Activated CD4-positive, alpha-beta T cell treated with anti-CD3 and anti-CD28 coated beads, Interleukin-2, Interleukin-6, amounts not matched to agents 100 ng/mL and 50 ng/mL, durations not matched to agents 16 hours and 8 hours (primary cell): Measurements from ENCODE around the gene PKLR.
A peak's percentile ranks its signal among the peaks of the same experiment; 100 is the strongest.

Experiments
- DNase-seq: peaks from one replicate; pipeline ENCODE4 v3.0.0-alpha.2; 2020

Gene PKLR

DNA sequence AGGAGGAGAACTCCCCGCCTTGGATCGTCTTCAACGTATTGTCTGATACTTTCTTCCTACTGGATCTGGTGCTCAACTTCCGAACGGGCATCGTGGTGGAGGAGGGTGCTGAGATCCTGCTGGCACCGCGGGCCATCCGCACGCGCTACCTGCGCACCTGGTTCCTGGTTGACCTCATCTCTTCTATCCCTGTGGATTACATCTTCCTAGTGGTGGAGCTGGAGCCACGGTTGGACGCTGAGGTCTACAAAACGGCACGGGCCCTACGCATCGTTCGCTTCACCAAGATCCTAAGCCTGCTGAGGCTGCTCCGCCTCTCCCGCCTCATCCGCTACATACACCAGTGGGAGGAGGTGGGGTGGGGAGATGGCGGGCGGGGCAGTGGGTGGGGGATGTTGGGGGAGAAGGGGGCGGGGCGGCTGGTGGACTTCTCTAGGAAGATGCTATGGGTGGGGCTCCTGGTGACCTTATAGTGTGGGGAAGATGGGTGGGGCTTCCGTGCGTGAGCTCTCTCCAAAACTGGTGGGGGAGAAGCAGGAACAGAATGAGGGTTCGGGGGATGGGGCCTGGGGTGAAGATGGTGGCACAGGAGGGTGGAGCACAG, 18.6 kb downstream of the PKLR start:
- no peak for DNase-seq

DNA sequence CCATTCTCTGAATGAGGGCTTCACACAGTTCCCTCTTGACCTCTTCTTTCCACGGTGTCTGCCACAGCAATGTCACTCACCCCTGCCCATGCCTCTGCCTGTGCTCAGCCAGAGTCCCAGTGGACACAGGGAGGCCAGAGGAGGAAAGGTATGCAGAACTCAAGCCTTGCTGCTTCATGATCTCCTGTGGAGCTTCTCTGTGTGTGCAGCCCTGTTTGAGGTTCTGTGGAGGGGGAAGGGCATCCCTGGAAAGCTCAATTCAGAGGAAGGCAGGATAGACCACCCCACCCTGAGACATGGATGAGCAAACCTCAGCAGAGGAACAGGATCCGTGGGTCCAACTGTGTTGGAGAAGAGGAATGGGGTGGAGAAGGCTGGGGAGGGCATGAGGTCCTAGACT, 22.0 kb downstream of the PKLR start:
- no peak for DNase-seq

DNA sequence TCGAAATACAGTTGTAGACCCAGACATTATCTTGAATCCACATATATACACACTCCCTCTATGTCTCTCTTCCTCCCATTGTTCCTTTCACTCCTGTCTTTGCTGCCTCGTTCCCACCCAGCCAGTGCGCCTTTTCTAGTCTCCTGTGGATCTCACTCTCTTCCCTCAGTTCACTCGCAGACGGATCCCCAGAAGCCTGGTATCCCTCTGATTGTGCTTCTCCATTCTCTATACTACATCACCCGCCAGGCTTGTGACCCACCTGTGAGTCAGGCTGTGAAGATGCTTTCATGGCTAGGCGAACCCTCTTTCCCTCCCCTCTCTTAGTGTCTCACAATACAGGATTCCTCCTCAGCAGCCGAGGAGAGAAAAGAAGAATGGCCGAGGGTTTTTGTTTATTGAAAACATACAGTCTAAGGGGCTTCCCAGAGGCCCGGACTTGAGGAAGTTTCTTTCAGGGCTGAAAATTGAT, 22.5 kb downstream of the PKLR start:
- DNase-seq = no peak

GRCh38 chr1:155277902-155278688, 23.1 kb downstream of the PKLR start:
- DNase-seq = peak; percentile 57

GRCh38 chr1:155277070-155277901, 24.0 kb downstream of the PKLR start, which contains the start of gene HCN3:
TSS of gene HCN3 (plus strand) at chr1:155277463. CDS start at chr1:155277591, 128 bp downstream.
- DNase-seq = peak; percentile 97

DNA sequence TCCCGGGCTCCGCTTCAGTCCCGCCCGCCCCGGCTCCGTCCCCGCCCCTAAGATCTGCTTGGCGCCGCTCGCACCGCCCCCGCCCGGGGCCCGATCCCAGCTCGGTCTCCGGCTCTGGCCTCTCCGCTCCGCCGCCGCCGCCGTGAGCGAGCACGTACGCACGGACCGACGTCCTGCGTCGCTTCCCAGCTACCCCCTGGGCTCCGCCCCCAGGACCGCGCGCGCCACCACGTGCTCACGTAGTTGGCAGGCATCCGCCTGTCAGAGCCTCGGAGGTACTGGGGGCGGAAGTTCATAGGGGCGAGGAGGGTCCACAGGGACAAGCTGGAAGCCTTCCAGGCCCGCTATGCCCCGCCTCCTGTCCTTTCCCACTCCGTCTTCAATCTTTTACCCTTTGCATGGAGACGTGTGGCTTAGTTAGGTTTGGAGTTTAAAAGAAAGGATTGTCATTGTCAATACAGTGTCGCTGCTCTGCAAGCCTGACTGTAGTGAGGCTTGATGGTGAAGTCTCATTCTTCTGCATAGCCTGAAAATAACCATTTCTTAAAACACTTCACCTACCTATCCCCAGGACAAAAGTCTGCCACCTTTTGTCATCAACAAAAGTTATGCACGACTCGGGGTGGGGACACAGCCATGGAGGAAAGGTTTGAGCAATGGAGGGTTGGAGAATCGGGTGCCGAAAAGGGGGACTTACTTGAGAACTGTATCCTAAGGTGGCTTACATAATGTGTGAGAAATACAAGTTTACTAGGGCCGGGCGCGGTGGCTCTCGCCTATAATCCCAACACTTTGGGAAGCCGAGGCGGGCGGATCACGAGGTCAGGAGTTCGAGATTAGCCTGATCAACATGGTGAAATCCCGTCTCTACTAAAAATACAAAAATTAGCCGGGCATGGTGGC, 27.6 kb downstream of the PKLR start, which contains the start of gene CLK2:
Gene CLK2 (minus strand): TSS at position 162 of the 903 bp plus-strand sequence. CDS start 2,527 bp downstream, outside the sequence.
- DNase-seq = peak; percentile 98

GRCh38 chr1:155272466-155273342, 28.5 kb downstream of the PKLR start:
- no peak for DNase-seq

GRCh38 chr1:155269381-155269780, 31.9 kb downstream of the PKLR start:
- DNase-seq = no peak

DNA sequence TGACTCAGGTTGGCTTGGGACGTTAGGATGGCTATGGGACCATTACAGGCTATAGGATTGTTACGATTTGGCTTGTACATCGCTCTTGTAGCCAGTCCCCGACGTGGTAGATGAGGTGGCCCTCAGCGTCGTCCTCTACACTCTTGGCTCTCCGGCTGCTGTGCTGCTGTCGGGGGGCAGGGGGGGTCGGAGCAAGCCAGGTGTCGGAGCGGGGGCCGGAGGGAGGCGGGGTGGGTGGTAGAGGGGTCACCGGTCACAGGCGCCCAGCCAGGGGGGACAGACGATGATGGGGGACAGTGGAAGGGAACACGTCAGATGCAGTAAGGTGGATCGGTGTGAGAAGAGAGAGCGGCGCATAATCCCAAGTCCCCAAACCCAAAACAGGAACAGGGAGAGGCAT, 32.6 kb downstream of the PKLR start:
- DNase-seq = no peak

GRCh38 chr1:155267373-155267772, 33.9 kb downstream of the PKLR start:
- DNase-seq = no peak

DNA sequence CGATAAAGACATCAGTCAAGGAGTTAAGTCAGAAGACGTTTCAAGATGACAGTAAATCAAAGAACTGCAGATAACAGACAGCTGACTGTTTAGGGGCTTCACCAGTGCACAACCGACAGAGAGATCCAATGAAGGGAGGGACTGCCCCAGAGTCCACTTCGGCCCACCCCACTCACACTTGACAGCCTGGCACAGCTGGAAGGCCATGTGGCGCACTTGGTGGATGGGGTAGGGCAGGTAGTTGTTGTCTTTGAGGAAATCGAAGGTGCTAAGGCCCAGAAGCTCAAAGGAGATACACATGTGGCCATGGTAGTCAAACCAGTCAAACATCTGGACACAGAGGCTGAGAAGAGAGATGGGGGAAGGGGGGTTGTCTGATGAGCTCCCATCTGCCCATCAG, 34.7 kb downstream of the PKLR start:
- no peak for DNase-seq

DNA sequence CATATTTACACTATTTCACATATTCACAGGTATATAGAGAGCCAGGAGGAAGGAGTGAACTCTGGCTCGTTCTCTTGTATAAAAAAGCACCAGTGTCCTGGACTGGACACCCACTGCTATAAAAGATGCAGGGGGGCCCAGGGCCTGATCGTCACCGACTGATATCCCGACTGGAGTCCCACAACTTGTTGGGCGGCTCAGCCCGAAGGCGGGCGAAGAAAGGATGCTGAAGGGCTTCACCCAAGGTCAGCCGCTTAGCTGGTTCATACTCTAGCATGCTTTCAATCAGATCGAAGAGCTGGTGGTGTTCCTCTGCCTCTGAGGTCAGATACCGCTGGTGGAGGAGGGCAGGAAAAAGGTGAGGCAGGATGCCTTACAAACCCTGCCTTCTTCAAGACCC, 38.2 kb downstream of the PKLR start:
- no peak for DNase-seq

GRCh38 chr1:155261852-155262673, 39.2 kb downstream of the PKLR start, which contains the start of gene SCAMP3:
TSS of gene SCAMP3 (minus strand) at chr1:155262360. CDS start at chr1:155262151, 209 bp downstream.
- peak; percentile 96 for DNase-seq

- peak; percentile 51 for DNase-seq
These were observed 39.8 kb downstream of the PKLR start for GRCh38 chr1:155261493-155261851.

- DNase-seq = no peak
These were observed 41.0 kb downstream of the PKLR start for GRCh38 chr1:155260276-155260675.

DNA sequence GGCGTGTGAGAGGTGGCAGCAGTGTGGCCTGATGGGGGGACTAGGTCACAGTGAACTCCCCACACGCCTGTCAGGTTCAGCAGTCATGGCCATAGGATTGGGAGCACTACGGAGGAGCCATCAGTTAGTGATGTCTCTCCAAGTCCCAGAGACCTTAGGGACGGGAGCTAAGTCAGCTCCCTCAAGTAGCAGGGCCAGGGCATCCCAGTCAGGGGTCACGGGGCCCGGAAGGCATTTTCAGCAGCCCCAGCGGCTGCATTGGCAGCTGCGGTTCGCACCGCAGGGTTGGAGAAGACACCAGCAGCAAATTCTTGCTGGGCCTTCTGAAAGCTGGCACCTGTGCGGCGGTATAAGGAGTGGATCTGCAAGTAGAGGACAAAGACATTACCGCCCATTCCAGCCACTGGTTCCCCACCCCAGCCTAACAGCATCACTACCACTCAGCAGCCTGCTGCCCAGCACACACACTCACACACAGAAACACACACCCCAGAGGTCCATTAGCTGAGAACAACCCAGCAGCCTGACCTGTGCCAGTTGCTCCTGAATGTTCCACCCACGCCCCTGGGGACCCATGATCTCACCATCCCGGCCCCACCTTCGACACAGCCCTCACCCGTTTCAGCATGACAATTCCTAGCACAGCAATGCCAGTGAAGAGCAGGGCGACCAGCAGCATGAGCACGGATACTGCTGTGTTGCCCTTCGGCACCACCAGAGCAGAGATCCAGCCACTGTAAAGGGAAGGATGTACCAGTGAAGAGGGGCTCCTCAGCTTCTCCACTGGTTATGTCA, 45.0 kb downstream of the PKLR start:
- DNase-seq = no peak

GRCh38 chr1:155255243-155256007, 45.8 kb downstream of the PKLR start, which contains the start of gene ENTREP3:
TSS of gene ENTREP3 (minus strand) at chr1:155255483. CDS start at chr1:155254877, 606 bp downstream.
- DNase-seq = peak; percentile 89

DNA sequence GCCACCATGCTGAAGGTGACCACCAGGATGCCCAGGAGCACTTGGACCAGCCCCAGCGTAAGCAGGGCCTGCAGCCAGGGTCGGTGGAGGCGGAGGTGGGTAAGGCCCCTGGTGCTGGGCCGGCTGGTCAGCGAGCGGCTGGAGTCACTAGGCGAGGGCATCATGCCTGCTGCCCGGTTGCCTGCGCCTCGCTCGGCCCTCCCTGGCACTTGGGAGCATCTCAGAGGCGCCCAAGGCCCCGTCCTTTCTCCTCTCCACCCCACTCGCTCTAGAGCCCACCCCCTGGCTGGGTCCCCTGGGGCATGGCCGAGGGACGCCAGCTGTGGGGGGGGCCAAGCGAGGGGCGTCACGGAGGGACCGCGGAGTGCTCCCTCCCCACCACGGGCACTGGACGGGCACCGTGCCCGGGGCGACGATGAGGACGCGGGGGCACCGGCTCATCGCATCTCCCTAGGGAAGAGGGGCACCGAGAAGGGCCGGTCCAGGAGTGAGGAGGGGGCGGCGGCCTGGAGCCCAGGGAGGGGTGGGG, 46.5 kb downstream of the PKLR start:
- no peak for DNase-seq
